HepG2 (cell line): ENCODE results near the gene SCMH1. TPM values are rescaled to one million over a fixed set of nuclear protein-coding genes. Genes with fewer than 3 reads are reported as not detected.

Experiments used
- ZFX ChIP-seq: sonication (generic); formaldehyde crosslinking; IDR thresholded peaks from 2 replicates; pipeline ENCODE4 v1.4.0; 2020; ENCODE audit warnings: mild to moderate bottlenecking, low read depth, missing genetic modification reagents, moderate library complexity
- ZNF230 ChIP-seq: sonication (generic); formaldehyde crosslinking; IDR thresholded peaks from 2 replicates; pipeline ENCODE4 v1.4.0; 2020; ENCODE audit warnings: mild to moderate bottlenecking, missing genetic modification reagents
- polyA plus RNA-seq, 8 experiments: library from polyadenylated mRNA; depleted of rRNA in 3 of 8; stranded (reverse) in 7 of 8; unstranded in 1 of 8; fragments of >200 nt; fragmentation: Illumina TruSeq in 4 of 8; extraction: Trizol in 4 of 8; gene quantifications; 2 replicates each; pipeline versions ENCODE4 v1.2.1 to v1.2.3, GENCODE V29; 2011 to 2016; ENCODE audit warnings: low read depth in 4 of 8, missing spikeins in 1 of 8, mixed read lengths in 1 of 8; ENCODE audit not compliant: insufficient read depth in 1 of 8
- total RNA-seq, 5 experiments: library from RNA; depleted of rRNA; stranded (reverse); fragments of >200 nt; fragmentation: Illumina TruSeq; extraction: Trizol; gene quantifications; 2 replicates each; pipeline ENCODE4 v1.2.3, GENCODE V29; 2016; ENCODE audit warnings: low read depth in 1 of 5
- TF ChIP-seq, protein P1 (sequence below): sonication (generic); formaldehyde crosslinking; IDR thresholded peaks from 2 replicates; pipeline ENCODE4 v1.5.0; 2020; ENCODE audit warnings: missing genetic modification reagents, mild to moderate bottlenecking, borderline replicate concordance
- TF ChIP-seq, protein P2 (sequence below): sonication (generic); formaldehyde crosslinking; IDR thresholded peaks from 2 replicates; pipeline ENCODE4 v1.4.0; 2020; ENCODE audit warnings: missing genetic modification reagents
- TF ChIP-seq, protein P3 (sequence below): sonication (generic); formaldehyde crosslinking; IDR thresholded peaks from 2 replicates; pipeline ENCODE4 v1.8.1; 2023; ENCODE audit warnings: mild to moderate bottlenecking, missing genetic modification reagents

The SCMH1 gene
- total and polyA plus RNA-seq, 2 of the 13 experiments (the other 11 are each of a cell fraction or from before 2014, with no cell fraction given), result 41.8 to 52.6 TPM

DNA sequence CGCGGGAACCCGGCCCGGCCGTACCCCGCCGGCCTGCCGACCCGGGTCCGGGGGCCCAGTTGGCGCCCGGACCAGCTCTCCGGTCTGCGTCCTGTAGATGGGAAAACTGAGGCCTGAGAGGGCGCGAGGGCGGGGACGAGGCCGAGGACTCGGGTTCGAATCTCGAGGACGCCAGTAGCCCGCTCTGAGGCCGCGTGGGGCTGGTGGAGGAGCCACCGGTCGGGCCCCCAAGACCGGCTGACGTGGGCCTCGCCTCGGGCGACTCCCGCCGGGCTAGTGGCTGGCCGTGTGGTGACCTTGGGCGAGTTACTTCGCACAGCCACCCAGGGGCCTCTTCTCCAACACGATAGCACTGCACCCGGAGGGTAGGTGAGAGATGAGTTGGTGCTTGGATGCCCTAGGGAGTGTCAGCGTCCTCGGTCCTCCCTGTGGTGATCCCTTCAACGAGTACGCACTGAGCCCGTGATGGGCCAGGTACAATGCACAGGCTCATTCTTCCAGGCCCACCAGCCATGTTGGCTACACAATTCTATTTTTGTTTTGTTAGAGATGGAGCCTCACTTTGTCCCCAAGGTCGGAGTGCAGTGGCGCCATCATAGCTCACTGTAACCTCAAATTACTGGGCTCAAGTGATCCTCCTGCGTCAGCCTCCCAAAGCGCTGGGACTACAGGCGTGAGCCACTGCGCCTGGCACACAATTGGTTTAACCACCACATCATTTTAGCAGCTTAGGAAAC lies 404 bp upstream of the SCMH1 start (continued):
- TF ChIP-seq, protein P1, sequence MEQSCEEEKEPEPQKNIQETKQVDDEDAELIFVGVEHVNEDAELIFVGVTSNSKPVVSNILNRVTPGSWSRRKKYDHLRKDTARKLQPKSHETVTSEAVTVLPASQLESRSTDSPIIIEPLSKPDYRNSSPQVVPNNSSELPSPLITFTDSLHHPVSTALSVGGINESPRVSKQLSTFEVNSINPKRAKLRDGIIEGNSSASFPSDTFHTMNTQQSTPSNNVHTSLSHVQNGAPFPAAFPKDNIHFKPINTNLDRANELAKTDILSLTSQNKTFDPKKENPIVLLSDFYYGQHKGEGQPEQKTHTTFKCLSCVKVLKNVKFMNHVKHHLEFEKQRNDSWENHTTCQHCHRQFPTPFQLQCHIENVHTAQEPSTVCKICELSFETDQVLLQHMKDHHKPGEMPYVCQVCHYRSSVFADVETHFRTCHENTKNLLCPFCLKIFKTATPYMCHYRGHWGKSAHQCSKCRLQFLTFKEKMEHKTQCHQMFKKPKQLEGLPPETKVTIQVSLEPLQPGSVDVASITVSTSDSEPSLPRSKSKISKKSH (CRISPR knock-in tag), result no peak
- TF ChIP-seq ZNF230 (CRISPR knock-in tag) (0 out of 2 replicates have a peak, but pooled peaks have one; percentile 43), ZFX (peak; percentile 39; the same call in 1 of the 2 replicates)
- TF ChIP-seq, protein P2, sequence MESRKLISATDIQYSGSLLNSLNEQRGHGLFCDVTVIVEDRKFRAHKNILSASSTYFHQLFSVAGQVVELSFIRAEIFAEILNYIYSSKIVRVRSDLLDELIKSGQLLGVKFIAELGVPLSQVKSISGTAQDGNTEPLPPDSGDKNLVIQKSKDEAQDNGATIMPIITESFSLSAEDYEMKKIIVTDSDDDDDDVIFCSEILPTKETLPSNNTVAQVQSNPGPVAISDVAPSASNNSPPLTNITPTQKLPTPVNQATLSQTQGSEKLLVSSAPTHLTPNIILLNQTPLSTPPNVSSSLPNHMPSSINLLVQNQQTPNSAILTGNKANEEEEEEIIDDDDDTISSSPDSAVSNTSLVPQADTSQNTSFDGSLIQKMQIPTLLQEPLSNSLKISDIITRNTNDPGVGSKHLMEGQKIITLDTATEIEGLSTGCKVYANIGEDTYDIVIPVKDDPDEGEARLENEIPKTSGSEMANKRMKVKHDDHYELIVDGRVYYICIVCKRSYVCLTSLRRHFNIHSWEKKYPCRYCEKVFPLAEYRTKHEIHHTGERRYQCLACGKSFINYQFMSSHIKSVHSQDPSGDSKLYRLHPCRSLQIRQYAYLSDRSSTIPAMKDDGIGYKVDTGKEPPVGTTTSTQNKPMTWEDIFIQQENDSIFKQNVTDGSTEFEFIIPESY (CRISPR knock-in tag), result peak; percentile 83
- TF ChIP-seq, protein P3, sequence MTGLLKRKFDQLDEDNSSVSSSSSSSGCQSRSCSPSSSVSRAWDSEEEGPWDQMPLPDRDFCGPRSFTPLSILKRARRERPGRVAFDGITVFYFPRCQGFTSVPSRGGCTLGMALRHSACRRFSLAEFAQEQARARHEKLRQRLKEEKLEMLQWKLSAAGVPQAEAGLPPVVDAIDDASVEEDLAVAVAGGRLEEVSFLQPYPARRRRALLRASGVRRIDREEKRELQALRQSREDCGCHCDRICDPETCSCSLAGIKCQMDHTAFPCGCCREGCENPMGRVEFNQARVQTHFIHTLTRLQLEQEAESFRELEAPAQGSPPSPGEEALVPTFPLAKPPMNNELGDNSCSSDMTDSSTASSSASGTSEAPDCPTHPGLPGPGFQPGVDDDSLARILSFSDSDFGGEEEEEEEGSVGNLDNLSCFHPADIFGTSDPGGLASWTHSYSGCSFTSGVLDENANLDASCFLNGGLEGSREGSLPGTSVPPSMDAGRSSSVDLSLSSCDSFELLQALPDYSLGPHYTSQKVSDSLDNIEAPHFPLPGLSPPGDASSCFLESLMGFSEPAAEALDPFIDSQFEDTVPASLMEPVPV (CRISPR knock-in tag), result no peak
